Fibroblast of villous mesenchyme (primary cell): ENCODE results near the gene TTLL11. TPM values are rescaled to one million over a fixed set of nuclear protein-coding genes. Genes with fewer than 3 reads are reported as not detected.
A peak's percentile ranks its signal among the peaks of the same experiment; 100 is the strongest.

ENCODE experiments used
- DNase-seq: peaks from one replicate; pipeline ENCODE4 v3.0.0-alpha.2; 2010; ENCODE audit warnings: low read depth
- H3K4me3 ChIP-seq: 2 replicates; pipeline ENCODE4 v1.5.1; 2011; ENCODE audit warnings: low read depth, mild to moderate bottlenecking, low read length
- total RNA-seq: library from RNA; depleted of rRNA; stranded (reverse); fragments of >200 nt; gene quantifications from 2 replicates; pipeline ENCODE4 v1.2.3, GENCODE V29; 2012
- TF ChIP-seq, protein P1 (sequence below): IDR thresholded peaks from 2 replicates; pipeline ENCODE4 v1.5.1; 2012; ENCODE audit warnings: low read depth, mild to moderate bottlenecking, low read length; ENCODE audit not compliant: insufficient read depth

The TTLL11 gene
- total RNA-seq, 1 donor: 4.3 TPM

DNA sequence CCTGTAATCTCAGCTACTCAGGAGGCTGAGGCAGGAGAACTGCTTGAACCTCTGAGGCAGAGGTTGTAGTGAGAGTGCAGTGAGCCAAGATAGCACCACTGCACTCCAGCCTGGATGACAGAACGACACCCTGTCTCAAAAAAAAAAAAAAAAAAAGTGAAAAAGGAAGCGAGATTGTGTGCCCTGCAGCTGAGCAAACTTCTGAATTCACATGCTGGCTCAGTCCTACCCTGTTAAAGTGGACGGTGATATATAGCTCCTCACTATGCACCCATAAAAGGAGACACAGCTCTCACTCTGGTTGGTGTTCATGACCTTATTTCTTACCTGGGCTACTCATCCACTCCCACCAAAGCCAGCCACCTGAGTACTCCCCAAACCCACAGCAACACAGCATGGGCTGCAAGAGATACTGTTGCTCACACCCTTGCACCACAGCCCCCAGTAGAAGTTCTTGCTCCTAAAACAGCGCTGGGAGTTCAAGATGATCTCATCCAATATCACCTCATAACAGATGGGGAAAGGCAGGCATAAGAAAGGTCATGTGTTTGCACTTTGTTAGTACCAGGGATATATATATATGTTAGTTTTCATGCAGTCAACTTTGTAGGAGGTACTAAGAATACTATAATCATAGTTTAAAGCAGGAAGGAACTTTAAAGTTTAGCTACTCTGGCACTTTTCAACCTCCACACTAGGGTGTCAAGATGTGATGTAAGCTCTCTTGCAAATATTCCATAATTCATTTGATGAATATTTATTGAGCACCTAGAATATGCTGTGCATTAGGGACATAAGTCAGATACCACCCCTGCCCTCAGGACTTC lies 4.0 kb downstream of the TTLL11 start:
- H3K4me3 ChIP-seq: no peak overlapping the region
- TF ChIP-seq, protein P1, sequence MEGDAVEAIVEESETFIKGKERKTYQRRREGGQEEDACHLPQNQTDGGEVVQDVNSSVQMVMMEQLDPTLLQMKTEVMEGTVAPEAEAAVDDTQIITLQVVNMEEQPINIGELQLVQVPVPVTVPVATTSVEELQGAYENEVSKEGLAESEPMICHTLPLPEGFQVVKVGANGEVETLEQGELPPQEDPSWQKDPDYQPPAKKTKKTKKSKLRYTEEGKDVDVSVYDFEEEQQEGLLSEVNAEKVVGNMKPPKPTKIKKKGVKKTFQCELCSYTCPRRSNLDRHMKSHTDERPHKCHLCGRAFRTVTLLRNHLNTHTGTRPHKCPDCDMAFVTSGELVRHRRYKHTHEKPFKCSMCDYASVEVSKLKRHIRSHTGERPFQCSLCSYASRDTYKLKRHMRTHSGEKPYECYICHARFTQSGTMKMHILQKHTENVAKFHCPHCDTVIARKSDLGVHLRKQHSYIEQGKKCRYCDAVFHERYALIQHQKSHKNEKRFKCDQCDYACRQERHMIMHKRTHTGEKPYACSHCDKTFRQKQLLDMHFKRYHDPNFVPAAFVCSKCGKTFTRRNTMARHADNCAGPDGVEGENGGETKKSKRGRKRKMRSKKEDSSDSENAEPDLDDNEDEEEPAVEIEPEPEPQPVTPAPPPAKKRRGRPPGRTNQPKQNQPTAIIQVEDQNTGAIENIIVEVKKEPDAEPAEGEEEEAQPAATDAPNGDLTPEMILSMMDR: no peak
- no peak for DNase-seq

DNA sequence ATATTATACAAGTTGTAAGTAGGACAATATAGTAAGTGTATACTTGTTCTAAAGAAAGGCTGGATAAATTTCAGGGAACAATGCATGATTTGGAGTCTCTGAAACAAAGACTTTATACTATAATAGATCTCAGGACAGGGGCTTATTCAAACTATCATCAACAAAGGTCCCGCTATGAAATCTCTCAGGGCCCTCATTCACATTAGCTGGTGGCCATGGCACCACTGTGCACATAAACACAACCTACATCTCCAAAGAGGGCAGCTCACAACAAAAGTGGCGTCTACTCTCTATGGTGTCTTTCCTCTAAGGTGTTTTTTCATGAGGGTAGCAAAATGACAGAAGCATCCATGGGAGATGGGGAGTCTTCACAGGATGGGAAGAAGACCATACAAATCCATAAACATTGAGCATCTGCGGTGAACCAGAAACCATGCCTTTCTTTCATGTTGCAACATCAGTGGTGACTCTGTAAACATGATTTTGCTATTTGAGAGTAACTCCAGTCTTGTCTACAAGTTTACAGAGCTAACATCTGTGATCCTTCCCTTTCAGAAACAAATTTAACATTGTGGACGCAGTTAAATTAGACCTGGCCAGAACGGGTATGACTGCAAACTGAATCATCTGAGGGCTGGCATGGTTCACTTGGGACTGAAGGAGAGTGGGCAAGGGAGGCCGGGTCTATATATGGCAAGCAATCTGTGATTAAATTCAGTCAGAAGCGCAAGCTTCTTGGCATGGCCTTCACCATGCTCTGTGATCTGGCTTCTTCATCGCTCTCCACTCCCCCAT lies 5.5 kb downstream of the TTLL11 start:
- TF ChIP-seq, protein P1: no peak
- DNase-seq: peak; percentile 63

DNA sequence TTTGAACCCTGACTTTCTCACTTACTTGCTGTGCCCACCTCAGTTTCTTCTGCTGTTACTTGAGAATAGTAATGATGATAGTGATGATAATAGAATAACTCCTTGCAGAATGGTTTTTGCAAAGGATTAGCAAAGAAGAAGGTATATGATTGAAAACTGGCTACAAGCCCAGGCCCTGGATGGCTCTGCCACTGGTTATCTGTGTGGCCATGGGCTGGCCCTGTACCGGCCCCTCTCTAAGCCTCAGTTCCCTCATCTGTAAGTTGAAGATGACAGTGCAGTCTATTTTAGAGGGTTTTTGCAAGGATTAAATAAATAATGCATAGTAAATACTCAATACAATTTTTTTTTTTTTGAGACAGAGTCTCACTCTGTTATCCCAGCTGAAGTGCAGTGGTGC lies 6.2 kb downstream of the TTLL11 start:
- H3K4me3 ChIP-seq: no peak overlapping the region
- TF ChIP-seq, protein P1: no peak
- DNase-seq: no peak

More for the DNA sequence above, 5.5 kb downstream of the TTLL11 start:
- no peak overlapping the region for H3K4me3 ChIP-seq

DNA sequence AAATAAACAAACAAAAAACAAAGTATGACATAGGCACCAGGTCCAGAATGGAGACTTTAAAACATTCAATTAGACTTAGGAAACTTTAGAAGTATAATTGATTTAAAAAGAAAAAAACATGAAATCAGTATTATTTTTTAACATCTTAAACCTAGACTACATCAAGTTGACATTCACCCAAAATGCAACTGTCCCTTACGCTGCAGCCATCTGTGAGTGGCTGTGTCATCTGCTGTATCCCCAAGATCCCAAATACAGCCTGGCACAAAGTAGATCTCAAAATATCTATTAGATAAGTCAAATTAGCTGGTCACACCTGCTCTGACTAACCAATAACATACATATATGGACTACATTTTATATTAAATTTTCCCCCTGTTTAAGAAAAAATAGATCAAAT lies 7.8 kb downstream of the TTLL11 start:
- H3K4me3 ChIP-seq: no peak overlapping the region
- TF ChIP-seq, protein P1: no peak
- no peak for DNase-seq

DNA sequence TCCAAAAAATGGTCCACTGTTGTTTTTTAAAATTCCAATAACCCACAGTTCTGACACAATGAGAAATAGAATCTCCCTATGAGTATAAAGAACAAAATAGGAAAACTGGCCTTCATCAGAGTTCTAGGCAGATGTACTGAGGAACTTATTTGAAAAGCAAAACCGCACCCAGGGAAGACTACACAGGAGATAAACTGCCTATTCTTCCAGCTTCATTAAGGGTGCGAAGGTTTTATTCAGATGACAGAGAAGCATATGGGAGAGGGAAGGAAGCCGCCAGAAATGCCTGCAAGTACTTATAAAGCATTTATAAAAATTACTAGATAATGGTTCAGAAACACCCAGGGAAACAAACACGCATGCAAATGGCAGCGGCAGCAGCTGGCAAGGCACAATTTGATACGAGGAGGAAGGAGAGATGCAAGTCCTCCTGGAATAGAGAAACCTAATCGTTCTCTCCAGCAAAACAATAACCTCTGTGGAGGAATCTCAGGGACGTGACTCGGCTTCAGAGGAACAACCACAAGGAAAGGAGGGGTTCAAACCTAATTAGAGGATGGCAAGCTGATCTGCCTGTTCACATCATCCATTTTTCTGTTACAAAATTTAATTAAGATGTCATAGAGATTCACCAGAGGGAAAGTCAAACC lies 9.0 kb downstream of the TTLL11 start:
- H3K4me3 ChIP-seq: no peak overlapping the region
- TF ChIP-seq, protein P1: no peak
- no peak for DNase-seq

DNA sequence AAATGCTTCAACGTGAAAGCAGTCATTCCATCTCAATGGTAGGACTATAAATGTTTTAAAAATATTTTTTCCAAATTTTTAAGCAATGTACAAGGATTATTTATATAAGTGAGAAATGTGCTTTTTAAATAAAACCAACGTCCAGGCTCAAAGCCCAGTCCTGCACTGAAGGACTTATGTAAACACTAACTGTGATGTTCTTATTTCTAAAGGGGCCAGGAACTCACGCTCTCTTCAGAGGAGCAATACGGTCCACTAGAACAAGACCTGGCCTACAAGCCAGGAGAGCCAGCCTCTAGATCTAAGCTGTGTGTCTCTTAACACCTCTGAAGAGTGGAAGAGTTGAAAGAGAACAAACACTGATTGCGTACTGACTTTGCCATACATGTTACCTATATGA lies 12.1 kb downstream of the TTLL11 start:
- no peak for DNase-seq
- no peak overlapping the region for H3K4me3 ChIP-seq
- TF ChIP-seq, protein P1: no peak
